ENCODE data around the gene KIAA1958. TPM values are rescaled to one million over a fixed set of nuclear protein-coding genes. Genes with fewer than 3 reads are reported as not detected.

The KIAA1958 gene
- total and polyA plus RNA-seq, 8 donors = 1.4 to 11.8 (median 5.6) TPM

- H3K27ac ChIP-seq = no peak overlapping the region
- no peak for TF ChIP-seq CTCF (IDR thresholded peaks at IDR 0.05)
- ATAC-seq (no peak), FAIRE-seq (no peak), DNase-seq (no peak)
- no peaks in the 10 kb centered on the region for H3K36me3 ChIP-seq
- no peaks in the 10 kb centered on the region for H3K27me3 ChIP-seq
- peaks cover 8 to 20% (median 17%) of the 10 kb centered on the region in 3 donors for H3K4me1 ChIP-seq
- H3K9me3 ChIP-seq = no peaks in the 10 kb centered on the region
- WGBS, 2 donors = 71 to 77% methylated on average over 9 of the region's 9 CpGs
- H3K4me3 ChIP-seq = no peak overlapping the region
- intact Hi-C loops (cut with DNase I) = no loop called here
Observed at GRCh38 chr9:112571624-112572355, 85.2 kb downstream of the KIAA1958 start.

- no peak for ATAC-seq
- WGBS, 2 donors = 62 to 68% methylated on average over 3 of the region's 3 CpGs
- no peak overlapping the region for H3K4me3 ChIP-seq
- H3K27me3 ChIP-seq = no peaks in the 10 kb centered on the region
- no peak for DNase-seq
- TF ChIP-seq CTCF (IDR thresholded peaks at IDR 0.05) = no peak
- no peak overlapping the region for H3K27ac ChIP-seq
- no peaks in the 10 kb centered on the region for H3K9me3 ChIP-seq
- no peaks in the 10 kb centered on the region for H3K36me3 ChIP-seq
- peaks cover 8 to 20% (median 17%) of the 10 kb centered on the region in 3 donors for H3K4me1 ChIP-seq
- no peak for FAIRE-seq
- intact Hi-C loops (cut with DNase I) = no loop called here
Observed at GRCh38 chr9:112572416-112572815, 85.8 kb downstream of the KIAA1958 start.

DNA sequence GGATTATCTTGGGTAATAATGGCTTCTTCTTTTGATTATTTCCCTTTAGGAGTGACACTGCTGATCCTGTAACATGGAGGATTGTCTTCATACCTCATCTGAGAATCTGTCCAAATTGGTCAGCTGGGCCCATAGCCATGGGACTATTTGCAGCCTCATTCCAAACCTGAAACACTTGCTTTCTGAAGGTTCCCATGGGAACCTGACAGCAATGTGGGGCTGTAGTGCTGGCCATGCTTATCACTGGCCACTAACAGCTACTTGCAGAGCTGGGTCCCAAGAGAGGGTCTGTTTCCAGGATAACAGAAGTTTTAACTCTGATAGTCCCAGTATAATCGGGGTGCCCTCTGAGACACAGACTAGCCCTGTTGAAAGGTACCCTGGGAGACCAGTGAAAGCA, 87.4 kb downstream of the KIAA1958 start:
- Histone ChIP-seq H3K4me1 (peaks cover 8 to 20% (median 17%) of the 10 kb centered on the region in 3 donors), H3K9me3 (no peaks in the 10 kb centered on the region), H3K27me3 (no peaks in the 10 kb centered on the region), H3K4me3 (no peak overlapping the region), H3K27ac (no peak overlapping the region), H3K36me3 (no peaks in the 10 kb centered on the region)
- DNase-seq (no peak), FAIRE-seq (no peak), ATAC-seq (no peak)
- no peak for TF ChIP-seq CTCF (IDR thresholded peaks at IDR 0.05)
- intact Hi-C loops (cut with DNase I) = no loop called here
- WGBS, 2 donors = 92 to 94% methylated on average over 1 of the region's 1 CpG

GRCh38 chr9:112575107-112575506, 88.5 kb downstream of the KIAA1958 start:
- no peaks in the 10 kb centered on the region for H3K36me3 ChIP-seq
- H3K27ac ChIP-seq = no peak overlapping the region
- H3K27me3 ChIP-seq = no peaks in the 10 kb centered on the region
- no peak for FAIRE-seq
- peaks cover 8 to 18% (median 17%) of the 10 kb centered on the region in 3 donors for H3K4me1 ChIP-seq
- TF ChIP-seq CTCF (IDR thresholded peaks at IDR 0.05) = no peak
- intact Hi-C loops (cut with DNase I) = no loop called here
- 93 to 95% methylated on average over 8 of the region's 8 CpGs for WGBS, 2 donors
- H3K9me3 ChIP-seq = no peaks in the 10 kb centered on the region
- no peak overlapping the region for H3K4me3 ChIP-seq
- no peak for ATAC-seq
- no peak for DNase-seq

DNA sequence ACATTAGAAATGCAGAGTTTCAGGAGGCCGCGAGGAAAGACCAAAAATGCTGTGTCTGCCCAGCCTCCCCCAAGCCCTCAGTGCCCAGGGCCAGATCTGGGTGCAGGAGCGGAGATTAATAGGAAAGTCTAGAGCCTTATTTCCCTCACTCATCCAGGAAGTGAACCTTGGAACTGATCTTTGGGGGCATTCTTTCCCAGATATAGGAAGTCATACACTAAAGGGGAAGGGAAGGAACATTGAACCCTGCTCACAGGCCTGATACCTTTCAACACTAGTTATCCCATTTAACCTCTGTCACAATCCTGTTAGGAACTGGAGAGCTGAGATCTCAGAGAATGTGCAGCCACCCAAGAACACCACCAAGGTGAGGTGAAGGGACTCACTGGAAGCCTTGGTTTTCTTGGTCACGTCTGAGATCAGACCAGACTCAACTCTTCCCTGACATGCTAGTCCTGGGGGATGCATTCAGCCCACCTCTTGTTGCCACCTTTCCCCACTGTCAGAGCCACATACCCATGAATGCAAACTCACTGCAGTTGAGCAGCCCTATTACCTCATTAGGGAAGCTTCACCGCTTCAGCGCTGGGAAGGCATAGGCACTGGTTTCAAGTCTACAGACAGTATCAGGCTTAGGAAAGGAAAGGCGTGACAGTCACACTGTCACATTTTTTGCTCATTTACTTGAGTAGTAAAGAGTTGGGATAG, 95.0 kb downstream of the KIAA1958 start:
- H3K4me3 ChIP-seq = no peak overlapping the region
- TF ChIP-seq CTCF (IDR thresholded peaks at IDR 0.05) = no peak
- 91 to 98% methylated on average over 7 of the region's 7 CpGs for WGBS, 2 donors
- H3K27me3 ChIP-seq = no peaks in the 10 kb centered on the region
- no peaks in the 10 kb centered on the region for H3K36me3 ChIP-seq
- H3K4me1 ChIP-seq = no peaks in the 10 kb centered on the region
- no peaks in the 10 kb centered on the region for H3K9me3 ChIP-seq
- FAIRE-seq = no peak
- intact Hi-C loops (cut with DNase I) = no loop called here
- DNase-seq = no peak
- ATAC-seq = no peak
- H3K27ac ChIP-seq = no peak overlapping the region
